HG02588 (cell line): ENCODE results near the gene RASSF7.
A peak's percentile ranks its signal among the peaks of the same experiment; 100 is the strongest.
"Not testable (repeated sequence)": the region's sequence is repeated elsewhere in the genome, so short reads cannot be mapped to it uniquely, and the experiment has no call there.

ENCODE experiments used
- ATAC-seq: cut with Tn5 transposase; IDR thresholded peaks from one replicate; pipeline ENCODE4 v1.9.1; 2021; ENCODE audit warnings: mild to moderate bottlenecking, moderate library complexity; ENCODE audit not compliant: unreplicated experiment

Gene RASSF7

GRCh38 chr11:560305-561147, at the start of gene RASSF7, which contains the start of gene LMNTD2:
Gene RASSF7 (plus strand): TSS chr11:560970. CDS start chr11:561769, 799 bp downstream.
Gene LMNTD2 (minus strand): TSS chr11:560738. CDS start chr11:560716, 22 bp downstream.
- peak; percentile 76 for ATAC-seq

- no peak for ATAC-seq
Observed at GRCh38 chr11:512761-513595, 47.8 kb upstream of the RASSF7 start.

- ATAC-seq, result no peak
Observed at GRCh38 chr11:514606-515005, 46.2 kb upstream of the RASSF7 start.

GRCh38 chr11:515131-515530, 45.6 kb upstream of the RASSF7 start:
- no peak for ATAC-seq

GRCh38 chr11:516400-516799, 44.4 kb upstream of the RASSF7 start:
- no peak for ATAC-seq

GRCh38 chr11:516918-517685, 43.7 kb upstream of the RASSF7 start:
- ATAC-seq, result not testable (repeated sequence)

- no peak for ATAC-seq
Observed at GRCh38 chr11:518463-519202, 42.1 kb upstream of the RASSF7 start.

GRCh38 chr11:520428-521176, 40.2 kb upstream of the RASSF7 start:
- ATAC-seq, result no peak

- no peak for ATAC-seq
Observed at GRCh38 chr11:521177-521688, 39.5 kb upstream of the RASSF7 start.

GRCh38 chr11:526192-526591, 34.6 kb upstream of the RASSF7 start:
- ATAC-seq, result no peak

GRCh38 chr11:528166-528814, 32.5 kb upstream of the RASSF7 start:
- no peak for ATAC-seq

GRCh38 chr11:528815-529727, 31.7 kb upstream of the RASSF7 start:
- no peak for ATAC-seq

- ATAC-seq, result no peak
Observed at GRCh38 chr11:529728-530411, 30.9 kb upstream of the RASSF7 start.

GRCh38 chr11:530960-531831, 29.6 kb upstream of the RASSF7 start:
- ATAC-seq, result no peak

- no peak for ATAC-seq
Observed at GRCh38 chr11:531919-532526, 28.7 kb upstream of the RASSF7 start.

- no peak for ATAC-seq
Observed at GRCh38 chr11:532527-532985, 28.2 kb upstream of the RASSF7 start.
